ENCODE results near the gene SOX5. TPM values are rescaled to one million over a fixed set of nuclear protein-coding genes. Genes with fewer than 3 reads are reported as not detected.

Gene SOX5
- polyA plus RNA-seq, 1 of the 3 experiments (the other 2 are of a cell fraction): 0.21 TPM

DNA sequence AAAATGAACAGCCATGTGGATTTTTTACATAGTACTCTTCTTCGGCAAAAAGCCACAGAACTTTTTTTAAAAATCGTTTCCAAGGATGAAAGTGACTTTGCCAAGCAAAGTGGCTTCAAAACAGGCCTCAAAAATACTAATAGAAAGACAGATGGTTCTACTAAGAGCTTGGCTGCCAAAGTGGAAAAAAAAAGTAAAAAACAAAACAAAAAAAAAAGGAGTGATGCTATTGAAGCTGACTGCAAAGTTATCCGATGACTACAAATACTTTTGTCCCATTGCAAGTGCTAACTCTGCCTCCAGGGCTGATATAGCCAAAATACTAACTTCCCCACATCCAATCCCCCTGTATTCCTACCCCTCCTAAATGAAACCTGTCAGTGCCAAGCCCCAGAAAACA is 277.6 kb downstream of the SOX5 start:
- no peak overlapping the region for H3K27ac ChIP-seq (ENCODE audit: low read depth in 2 of 2, low read length in 1 of 2)
- H3F3A ChIP-seq (replicated peaks; ENCODE audit: insufficient read depth): no peaks in the 10 kb centered on the region
- no peaks in the 10 kb centered on the region for H3K79me2 ChIP-seq (ENCODE audit: insufficient read depth)
- no peaks in the 10 kb centered on the region for H3K4me1 ChIP-seq (ENCODE audit: control insufficient read depth in 1 of 2, insufficient read depth in 2 of 2, low read depth in 1 of 2, low read length in 1 of 2)
- no peaks in the 10 kb centered on the region for H3K27me3 ChIP-seq (ENCODE audit: insufficient read depth)
- H3K9ac ChIP-seq: no peak overlapping the region
- no peak for TF ChIP-seq MXI1 (IDR thresholded peaks at IDR 0.05; ENCODE audit: low read depth, low read length)
- TF ChIP-seq, protein P1, sequence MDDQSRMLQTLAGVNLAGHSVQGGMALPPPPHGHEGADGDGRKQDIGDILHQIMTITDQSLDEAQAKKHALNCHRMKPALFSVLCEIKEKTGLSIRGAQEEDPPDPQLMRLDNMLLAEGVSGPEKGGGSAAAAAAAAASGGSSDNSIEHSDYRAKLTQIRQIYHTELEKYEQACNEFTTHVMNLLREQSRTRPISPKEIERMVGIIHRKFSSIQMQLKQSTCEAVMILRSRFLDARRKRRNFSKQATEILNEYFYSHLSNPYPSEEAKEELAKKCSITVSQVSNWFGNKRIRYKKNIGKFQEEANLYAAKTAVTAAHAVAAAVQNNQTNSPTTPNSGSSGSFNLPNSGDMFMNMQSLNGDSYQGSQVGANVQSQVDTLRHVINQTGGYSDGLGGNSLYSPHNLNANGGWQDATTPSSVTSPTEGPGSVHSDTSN (IDR thresholded peaks at IDR 0.05): no peak
- TF ChIP-seq JUND (IDR thresholded peaks at IDR 0.05): no peak
- TF ChIP-seq POLR2AphosphoS5 (IDR thresholded peaks at IDR 0.05; ENCODE audit: low read depth, low read length): no peak
- TF ChIP-seq SIN3A (IDR thresholded peaks at IDR 0.05; ENCODE audit: borderline replicate concordance, low read depth, low read length): no peak
- TF ChIP-seq, protein P2, sequence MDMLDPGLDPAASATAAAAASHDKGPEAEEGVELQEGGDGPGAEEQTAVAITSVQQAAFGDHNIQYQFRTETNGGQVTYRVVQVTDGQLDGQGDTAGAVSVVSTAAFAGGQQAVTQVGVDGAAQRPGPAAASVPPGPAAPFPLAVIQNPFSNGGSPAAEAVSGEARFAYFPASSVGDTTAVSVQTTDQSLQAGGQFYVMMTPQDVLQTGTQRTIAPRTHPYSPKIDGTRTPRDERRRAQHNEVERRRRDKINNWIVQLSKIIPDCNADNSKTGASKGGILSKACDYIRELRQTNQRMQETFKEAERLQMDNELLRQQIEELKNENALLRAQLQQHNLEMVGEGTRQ (IDR thresholded peaks at IDR 0.05; ENCODE audit: borderline replicate concordance, low read depth, low read length): no peak
- TF ChIP-seq NRF1 (IDR thresholded peaks at IDR 0.05; ENCODE audit: low read depth, low read length): no peak
- no peak for TF ChIP-seq GABPA (IDR thresholded peaks at IDR 0.05; ENCODE audit: low read depth)
- TF ChIP-seq CHD2 (IDR thresholded peaks at IDR 0.05; ENCODE audit: low read length, partially characterized antibody): no peak
- no peak for TF ChIP-seq FOXJ3 (CRISPR knock-in tag; IDR thresholded peaks at IDR 0.05)
- TF ChIP-seq, protein P3, sequence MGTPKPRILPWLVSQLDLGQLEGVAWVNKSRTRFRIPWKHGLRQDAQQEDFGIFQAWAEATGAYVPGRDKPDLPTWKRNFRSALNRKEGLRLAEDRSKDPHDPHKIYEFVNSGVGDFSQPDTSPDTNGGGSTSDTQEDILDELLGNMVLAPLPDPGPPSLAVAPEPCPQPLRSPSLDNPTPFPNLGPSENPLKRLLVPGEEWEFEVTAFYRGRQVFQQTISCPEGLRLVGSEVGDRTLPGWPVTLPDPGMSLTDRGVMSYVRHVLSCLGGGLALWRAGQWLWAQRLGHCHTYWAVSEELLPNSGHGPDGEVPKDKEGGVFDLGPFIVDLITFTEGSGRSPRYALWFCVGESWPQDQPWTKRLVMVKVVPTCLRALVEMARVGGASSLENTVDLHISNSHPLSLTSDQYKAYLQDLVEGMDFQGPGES (IDR thresholded peaks at IDR 0.05; ENCODE audit: low read depth, low read length): no peak
- H3K9me2 ChIP-seq: no peaks in the 10 kb centered on the region
- no peak overlapping the region for H3K4me2 ChIP-seq
- H3K4me3 ChIP-seq (ENCODE audit: low read depth in 2 of 2, low read length in 1 of 2): no peak overlapping the region
- H4K20me1 ChIP-seq (ENCODE audit: insufficient read depth): no peaks in the 10 kb centered on the region
- no peak overlapping the region for H2AFZ ChIP-seq (ENCODE audit: low read depth)
- H3K36me3 ChIP-seq (replicated peaks in 1 of 2; ENCODE audit: control insufficient read depth in 1 of 2, insufficient read depth in 2 of 2, low read length in 1 of 2): no peaks in the 10 kb centered on the region
- DNase-seq: no peak
- POLR2A ChIA-PET: no interaction called here
- H3K9me3 ChIP-seq: no peaks in the 10 kb centered on the region
- CTCF ChIA-PET: no interaction called here
- 42% methylated on average over 3 of the region's 3 CpGs for WGBS (ENCODE audit: low lambda C conversion rate)

DNA sequence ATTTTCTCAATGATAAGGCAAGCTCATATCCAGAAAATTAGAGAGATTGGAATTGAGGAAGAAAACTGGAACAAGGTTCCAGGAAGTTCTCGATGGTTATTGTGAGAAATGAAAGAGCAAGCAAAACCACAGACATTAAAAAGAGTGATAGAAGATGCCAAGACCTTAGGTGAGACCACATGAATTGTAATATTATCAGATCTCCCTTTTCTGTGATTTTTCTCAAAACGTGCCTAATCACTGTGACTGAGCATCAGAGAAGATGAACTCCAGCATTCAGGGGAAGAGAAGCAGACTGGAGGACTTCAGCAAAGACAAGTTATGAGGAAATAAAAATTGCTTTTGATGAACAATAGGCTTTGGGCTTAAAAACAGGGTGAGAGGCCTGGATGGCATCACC is 278.8 kb downstream of the SOX5 start:
- Histone ChIP-seq H3K9me2 (no peaks in the 10 kb centered on the region), H3K4me2 (no peak overlapping the region), H3K9me3 (no peaks in the 10 kb centered on the region), H3F3A (replicated peaks; ENCODE audit: insufficient read depth) (no peaks in the 10 kb centered on the region), H4K20me1 (ENCODE audit: insufficient read depth) (no peaks in the 10 kb centered on the region), H3K27ac (ENCODE audit: low read depth in 2 of 2, low read length in 1 of 2) (no peak overlapping the region), H3K4me3 (ENCODE audit: low read depth in 2 of 2, low read length in 1 of 2) (no peak overlapping the region), H3K27me3 (ENCODE audit: insufficient read depth) (no peaks in the 10 kb centered on the region), H3K79me2 (ENCODE audit: insufficient read depth) (no peaks in the 10 kb centered on the region), H3K36me3 (replicated peaks in 1 of 2; ENCODE audit: control insufficient read depth in 1 of 2, insufficient read depth in 2 of 2, low read length in 1 of 2) (no peaks in the 10 kb centered on the region), H3K9ac (no peak overlapping the region), H3K4me1 (ENCODE audit: control insufficient read depth in 1 of 2, insufficient read depth in 2 of 2, low read depth in 1 of 2, low read length in 1 of 2) (no peaks in the 10 kb centered on the region), H2AFZ (ENCODE audit: low read depth) (no peak overlapping the region)
- 29% methylated on average over 2 of the region's 2 CpGs for WGBS (ENCODE audit: low lambda C conversion rate)
- ChIA-PET POLR2A (no interaction called here), CTCF (interaction anchor here (1.0 kb wide), 1 partner anchor 90 kb away, joined by 3 read pairs; no protein-coding TSS in a partner anchor)
- no peak for DNase-seq
- TF ChIP-seq SMC3 (IDR thresholded peaks at IDR 0.05; ENCODE audit: low read depth, low read length) (no peak), RFX5 (IDR thresholded peaks at IDR 0.05; ENCODE audit: low read length) (no peak), NRF1 (IDR thresholded peaks at IDR 0.05; ENCODE audit: low read depth, low read length) (no peak), TCF12 (IDR thresholded peaks at IDR 0.05) (no peak), POLR2AphosphoS5 (IDR thresholded peaks at IDR 0.05; ENCODE audit: low read depth, low read length) (no peak), MEF2A (IDR thresholded peaks at IDR 0.05; ENCODE audit: borderline replicate concordance, low read depth) (no peak)
- TF ChIP-seq, protein P2 (IDR thresholded peaks at IDR 0.05; ENCODE audit: borderline replicate concordance, low read depth, low read length): no peak

Measured in SK-N-SH (cell line).